MM.1S (cell line): ENCODE results near the gene FDX2.

ENCODE experiments used
- EZH2phosphoT487 ChIP-seq: fragments of 300-600 bp; sonication (generic); IDR thresholded peaks from 2 replicates; pipeline ENCODE4 v1.6.1; 2018; ENCODE audit warnings: antibody characterized with exemption, low read length
- TF ChIP-seq, protein P1 (sequence below): fragments of 300-600 bp; sonication (generic); IDR thresholded peaks from 2 replicates; pipeline ENCODE4 v1.5.1; 2016; ENCODE audit warnings: antibody characterized with exemption, low read length, mixed read lengths

DNA sequence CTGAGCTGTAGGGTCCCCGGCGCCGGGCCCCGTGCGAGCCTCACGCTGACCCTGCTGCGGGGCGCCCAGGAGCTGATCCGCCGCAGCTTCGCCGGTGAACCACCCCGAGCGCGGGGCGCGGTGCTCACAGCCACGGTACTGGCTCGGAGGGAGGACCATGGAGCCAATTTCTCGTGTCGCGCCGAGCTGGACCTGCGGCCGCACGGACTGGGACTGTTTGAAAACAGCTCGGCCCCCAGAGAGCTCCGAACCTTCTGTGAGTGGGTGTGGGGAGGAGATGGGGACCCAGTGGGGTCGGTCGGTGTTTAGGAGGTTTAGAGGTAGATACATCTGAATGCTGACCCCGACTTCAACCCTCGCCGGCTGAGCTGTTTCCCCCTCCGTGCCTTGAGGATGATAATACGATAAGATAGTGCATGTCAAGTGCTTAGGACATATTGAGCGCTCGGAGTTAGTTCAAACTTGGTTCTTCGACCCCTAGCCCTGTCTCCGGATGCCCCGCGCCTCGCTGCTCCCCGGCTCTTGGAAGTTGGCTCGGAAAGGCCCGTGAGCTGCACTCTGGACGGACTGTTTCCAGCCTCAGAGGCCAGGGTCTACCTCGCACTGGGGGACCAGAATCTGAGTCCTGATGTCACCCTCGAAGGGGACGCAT lies 24.1 kb downstream of the FDX2 start:
- TF ChIP-seq, protein P1, sequence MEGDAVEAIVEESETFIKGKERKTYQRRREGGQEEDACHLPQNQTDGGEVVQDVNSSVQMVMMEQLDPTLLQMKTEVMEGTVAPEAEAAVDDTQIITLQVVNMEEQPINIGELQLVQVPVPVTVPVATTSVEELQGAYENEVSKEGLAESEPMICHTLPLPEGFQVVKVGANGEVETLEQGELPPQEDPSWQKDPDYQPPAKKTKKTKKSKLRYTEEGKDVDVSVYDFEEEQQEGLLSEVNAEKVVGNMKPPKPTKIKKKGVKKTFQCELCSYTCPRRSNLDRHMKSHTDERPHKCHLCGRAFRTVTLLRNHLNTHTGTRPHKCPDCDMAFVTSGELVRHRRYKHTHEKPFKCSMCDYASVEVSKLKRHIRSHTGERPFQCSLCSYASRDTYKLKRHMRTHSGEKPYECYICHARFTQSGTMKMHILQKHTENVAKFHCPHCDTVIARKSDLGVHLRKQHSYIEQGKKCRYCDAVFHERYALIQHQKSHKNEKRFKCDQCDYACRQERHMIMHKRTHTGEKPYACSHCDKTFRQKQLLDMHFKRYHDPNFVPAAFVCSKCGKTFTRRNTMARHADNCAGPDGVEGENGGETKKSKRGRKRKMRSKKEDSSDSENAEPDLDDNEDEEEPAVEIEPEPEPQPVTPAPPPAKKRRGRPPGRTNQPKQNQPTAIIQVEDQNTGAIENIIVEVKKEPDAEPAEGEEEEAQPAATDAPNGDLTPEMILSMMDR = no peak
- no peak for TF ChIP-seq EZH2phosphoT487
